Spleen (tissue), 11 donors: ENCODE measurements around the gene ETNK1. TPM values are rescaled to one million over a fixed set of nuclear protein-coding genes. Genes with fewer than 3 reads are reported as not detected.

Experiments
- DNase-seq: peaks from one replicate; pipeline ENCODE4 v3.0.0-alpha.2; 2020
- H3K27ac ChIP-seq, 8 donors: fragments of 200-600 bp; sonication (generic) in 7 of 8; 1 replicate in 4 of 8; 2 replicates in 4 of 8; pipeline versions ENCODE4 v1.5.0 to v1.8.0; 2016 to 2021; ENCODE audit warnings: inconsistent platforms in 4 of 8, mild to moderate bottlenecking in 4 of 8, moderate library complexity in 1 of 8
- H3K27me3 ChIP-seq, 7 donors: fragments of 200-600 bp; sonication (generic) in 6 of 7; replicated peaks in 1 of 7; 1 replicate in 4 of 7; 2 replicates in 3 of 7; pipeline versions ENCODE4 v1.5.0 to v1.8.0; 2016 to 2021; ENCODE audit warnings: inconsistent platforms in 3 of 7, mild to moderate bottlenecking in 1 of 7
- H3K36me3 ChIP-seq, 6 donors: fragments of 200-600 bp; sonication (generic) in 5 of 6; 1 replicate in 4 of 6; 2 replicates in 2 of 6; pipeline versions ENCODE4 v1.5.0 to v1.8.0; 2016 to 2021; ENCODE audit warnings: inconsistent platforms in 2 of 6
- H3K4me1 ChIP-seq, 6 donors: fragments of 200-600 bp; sonication (generic) in 5 of 6; 1 replicate in 3 of 6; 2 replicates in 3 of 6; pipeline versions ENCODE4 v1.5.0 to v1.8.0; 2016 to 2021; ENCODE audit warnings: inconsistent platforms in 3 of 6
- H3K4me3 ChIP-seq, 8 donors: fragments of 200-600 bp; sonication (generic) in 7 of 8; 1 replicate in 4 of 8; 2 replicates in 4 of 8; pipeline versions ENCODE4 v1.5.0 to v1.8.0; 2016 to 2021; ENCODE audit warnings: inconsistent platforms in 4 of 8, mild to moderate bottlenecking in 4 of 8, moderate library complexity in 2 of 8
- H3K9me3 ChIP-seq, 8 donors: fragments of 200-600 bp; sonication (generic) in 7 of 8; 1 replicate in 4 of 8; 2 replicates in 4 of 8; pipeline versions ENCODE4 v1.5.0 to v1.8.0; 2016 to 2021; ENCODE audit warnings: inconsistent platforms in 4 of 8
- CTCF ChIP-seq, 11 experiments: fragments of 200-600 bp in 7 of 11; fragments of 450-650 bp in 4 of 11; sonication (generic) in 4 of 11; IDR thresholded peaks in 8 of 11; conservative IDR thresholded peaks in 3 of 11; 1 replicate in 7 of 11; 2 replicates in 4 of 11; pipeline versions ENCODE4 v1.4.0 to v1.8.0; 2016 to 2021; ENCODE audit warnings: antibody characterized with exemption in 11 of 11, inconsistent platforms in 4 of 11, mild to moderate bottlenecking in 1 of 11
- POLR2A ChIP-seq, 3 donors: fragments of 450-650 bp; IDR thresholded peaks; one replicate each; pipeline ENCODE4 v1.5.1; 2017; ENCODE audit warnings: antibody characterized with exemption in 3 of 3, mild to moderate bottlenecking in 1 of 3
- POLR2AphosphoS5 ChIP-seq, 3 donors: sonication (generic); formaldehyde crosslinking; IDR thresholded peaks; one replicate each; pipeline ENCODE4 v1.5.1; 2017; ENCODE audit warnings: antibody characterized with exemption in 3 of 3
- WGBS, 5 donors: extraction: QIAGEN DNeasy Blood & Tissue Kit in 3 of 5; methylation state at CpG; one replicate each; pipeline versions ENCODE4 v1.1.5 to v1.1.7; 2013 to 2018; 5-methylcytosine and 5-hydroxymethylcytosine counted together
- intact Hi-C: fragments of 100-400 bp; cut with DNase I; formaldehyde crosslinking; loops from one replicate; pipeline ENCODE4 v1.15.0; 2023; ENCODE audit warnings: low total_unique reads
- polyA plus RNA-seq, 3 donors: library from polyadenylated mRNA; stranded (reverse); fragments of 200-250 nt; gene quantifications; one replicate each; pipeline ENCODE4 v1.2.1, GENCODE V29; 2013
- small RNA-seq, 4 donors: library from RNA; depleted of rRNA; stranded (forward); fragments of <200 nt; gene quantifications; one replicate each; pipeline ENCODE3, GENCODE V24; 2016
- total RNA-seq, 7 donors: library from RNA; depleted of rRNA in 3 of 7; stranded (reverse); fragments of >200 nt in 3 of 7; fragmentation: NEBNext Ultra II Directional in 4 of 7; extraction: Animal tissue kit (Norgen Biotek cat#: 25700) in 4 of 7; gene quantifications; one replicate each; pipeline versions ENCODE4 v1.1.0 to v1.2.1, GENCODE V29; 2016 to 2021
- donor health status: healthy with polysubstance abuse.
- donor health status: DM: no; HTN: no; CAD: no; lungs with moderate emphysema.
- donor health status: DM: no; HTN: no; CAD: no.
- donor health status: Bipolar disorder and iron deficiency.
- donor health status: healthy.
- donor health status: DM: no; HTN: no; CAD: no.
- donor health status: DM: yes; HTN: yes; CAD: no.

Gene ETNK1
- total and polyA plus RNA-seq, 10 donors, result 23.4 to 96.7 (median 66.8) TPM

- H3K4me1 ChIP-seq, result peaks cover 0 to 7% (median 0%) of the 10 kb centered on the region in 6 donors
- no peaks in the 10 kb centered on the region for H3K9me3 ChIP-seq
- TF ChIP-seq CTCF (IDR thresholded peaks at IDR 0.05 in 8 of 11, conservative IDR thresholded peaks at IDR 0.05 in 3 of 11), result no peak
- no peak for TF ChIP-seq POLR2A (IDR thresholded peaks at IDR 0.05)
- TF ChIP-seq POLR2AphosphoS5 (IDR thresholded peaks at IDR 0.05), result no peak
- 82 to 92% (median 88%) methylated on average over 7 of the region's 7 CpGs for WGBS, 5 donors
- H3K36me3 ChIP-seq, result no peaks in the 10 kb centered on the region
- intact Hi-C loops, result no loop called here
- no peak overlapping the region for H3K27ac ChIP-seq
- no peak for DNase-seq
- H3K4me3 ChIP-seq, result no peak overlapping the region
- H3K27me3 ChIP-seq, result no peaks in the 10 kb centered on the region
Measured at GRCh38 chr12:22733756-22734155, 108.8 kb downstream of the ETNK1 start.

- no peaks in the 10 kb centered on the region for H3K9me3 ChIP-seq
- H3K4me3 ChIP-seq, result no peak overlapping the region
- no peaks in the 10 kb centered on the region for H3K4me1 ChIP-seq
- H3K36me3 ChIP-seq, result no peaks in the 10 kb centered on the region
- 30 to 65% (median 43%) methylated on average over 1 of the region's 1 CpG for WGBS, 5 donors
- no peak for DNase-seq
- intact Hi-C loops, result no loop called here
- TF ChIP-seq CTCF (IDR thresholded peaks at IDR 0.05 in 8 of 11, conservative IDR thresholded peaks at IDR 0.05 in 3 of 11) (no peak), POLR2AphosphoS5 (IDR thresholded peaks at IDR 0.05) (no peak), POLR2A (IDR thresholded peaks at IDR 0.05) (no peak)
- H3K27me3 ChIP-seq, result no peaks in the 10 kb centered on the region
- no peak overlapping the region for H3K27ac ChIP-seq
Measured at GRCh38 chr12:22738945-22739344, 114.0 kb downstream of the ETNK1 start.

Small RNA genes lying within 50 kb of the gene (small RNA-seq; reads per million reads assigned to genes)
- 0 reads per million in 4 donors for gene RPS27P22

Other genes starting within 250 kb of the ETNK1 start
- gene C2CD5, start 80.6 kb upstream of the ETNK1 start, total RNA-seq, result 10 to 100 TPM; 35.5 to 76.3 (median 57.5) TPM
- 10 to 100 TPM; 21.2 to 23.9 (median 23.7) TPM for gene C2CD5, start 80.6 kb upstream of the ETNK1 start, polyA plus RNA-seq